PC-9 (cell line): ENCODE results near the gene BASP1. TPM values are rescaled to one million over a fixed set of nuclear protein-coding genes. Genes with fewer than 3 reads are reported as not detected.

Experiments used
- BruUV-seq: library from RNA; stranded (reverse); fragments of 400-500 nt; replicated peaks from 2 replicates; lab custom pipeline; 2021; lab: Mats Ljungman, UMichigan
- CTCF ChIA-PET: fragments of 300-600 bp; sonication (Branson Sonifier 250); formaldehyde crosslinking; loops from one replicate; lab custom pipeline; 2022; ENCODE audit warnings: antibody characterized with exemption; lab: Charles Lee
- POLR2A ChIA-PET: fragments of 300-600 bp; sonication (Branson Sonifier 250); formaldehyde crosslinking; loops from one replicate; lab custom pipeline; 2022; ENCODE audit warnings: antibody characterized with exemption; ENCODE audit not compliant: unreplicated experiment; lab: Charles Lee
- DNase-seq, 2 experiments: peaks; one replicate each; pipeline versions ENCODE4 v3.0.0 to v3.0.0-alpha.2; 2015 to 2022; ENCODE audit warnings: mixed read lengths in 1 of 2
- H2AFZ ChIP-seq: fragments of 200-600 bp; sonication (generic); 2 replicates; pipeline ENCODE4 v1.8.1; 2017; ENCODE audit warnings: antibody characterized with exemption
- H3F3A ChIP-seq: fragments of 200-600 bp; sonication (generic); 2 replicates; pipeline ENCODE4 v1.8.1; 2017; ENCODE audit warnings: antibody characterized with exemption, mild to moderate bottlenecking, low read depth; ENCODE audit not compliant: insufficient read depth
- H3K27ac ChIP-seq: fragments of 200-600 bp; sonication (generic); 2 replicates; pipeline ENCODE4 v1.6.1; 2016; ENCODE audit warnings: mixed run types
- H3K27me3 ChIP-seq: fragments of 200-600 bp; sonication (generic); 2 replicates; pipeline ENCODE4 v1.6.1; 2016; ENCODE audit warnings: low read depth, mixed run types; ENCODE audit not compliant: insufficient read depth
- H3K36me3 ChIP-seq: fragments of 200-600 bp; sonication (generic); 2 replicates; pipeline ENCODE4 v1.6.1; 2016; ENCODE audit warnings: low read depth, mixed run types
- H3K4me1 ChIP-seq: fragments of 200-600 bp; sonication (generic); replicated peaks from 2 replicates; pipeline ENCODE4 v1.6.1; 2016; ENCODE audit warnings: mixed run types; ENCODE audit not compliant: insufficient read depth
- H3K4me2 ChIP-seq: fragments of 200-600 bp; sonication (generic); 2 replicates; pipeline ENCODE4 v1.6.1; 2017; ENCODE audit warnings: mixed run types
- H3K4me3 ChIP-seq: fragments of 200-600 bp; sonication (generic); 2 replicates; pipeline ENCODE4 v1.6.1; 2016; ENCODE audit warnings: mixed run types
- H3K79me2 ChIP-seq: fragments of 200-600 bp; sonication (generic); 2 replicates; pipeline ENCODE4 v1.6.1; 2017; ENCODE audit warnings: low read depth, mixed run types
- H3K9me2 ChIP-seq: fragments of 200-600 bp; sonication (generic); 2 replicates; pipeline ENCODE4 v1.8.1; 2017; ENCODE audit warnings: mild to moderate bottlenecking; ENCODE audit not compliant: insufficient read depth
- H3K9me3 ChIP-seq: fragments of 200-600 bp; sonication (generic); 2 replicates; pipeline ENCODE4 v1.8.1; 2016; ENCODE audit warnings: low read depth; ENCODE audit not compliant: insufficient read depth
- H4K20me1 ChIP-seq: fragments of 200-600 bp; sonication (generic); 2 replicates; pipeline ENCODE4 v1.8.1; 2017; ENCODE audit not compliant: insufficient read depth
- CTCF ChIP-seq: fragments of 200-600 bp; sonication (generic); conservative IDR thresholded peaks from 2 replicates; pipeline ENCODE4 v1.6.1; 2017; ENCODE audit warnings: mixed run types, antibody characterized with exemption, mild to moderate bottlenecking, moderate library complexity
- EZH2 ChIP-seq: fragments of 200-600 bp; sonication (generic); IDR thresholded peaks from 2 replicates; pipeline ENCODE4 v1.8.0; 2017; ENCODE audit warnings: antibody characterized with exemption, low read depth
- intact Hi-C: fragments of 100-400 bp; cut with micrococcal nuclease; formaldehyde crosslinking; loops from one replicate; pipeline ENCODE4 v1.10.0; 2022; ENCODE audit not compliant: unreplicated experiment
- total RNA-seq: library from RNA; stranded (reverse); gene quantifications from 2 replicates; pipeline ENCODE4 v1.2.3, GENCODE V29; 2021

BASP1 gene
- total RNA-seq, 1 experiment from 2014 or later = not detected

DNA sequence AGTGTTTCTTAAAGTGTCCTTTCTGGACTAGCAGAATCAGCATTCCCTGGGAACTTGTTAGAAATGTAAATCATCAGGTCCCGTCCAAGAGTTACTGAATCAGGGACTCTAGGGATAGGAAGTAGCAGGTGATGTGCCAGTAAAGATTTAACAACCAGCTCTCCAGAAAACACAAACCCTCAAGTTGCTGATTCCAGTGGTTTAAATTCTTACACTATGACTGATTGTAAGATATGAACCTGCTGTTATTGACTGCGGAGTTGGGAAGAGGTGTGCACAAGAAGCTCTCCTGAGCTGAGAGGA, 39.1 kb upstream of the BASP1 start:
- intact Hi-C loops = no loop called here
- H2AFZ ChIP-seq = no peak overlapping the region
- no peaks in the 10 kb centered on the region for H4K20me1 ChIP-seq
- no peaks in the 10 kb centered on the region for H3K9me3 ChIP-seq
- peaks cover 6% of the 10 kb centered on the region; the same call in 1 of the 2 replicates for H3K4me1 ChIP-seq
- no peak overlapping the region for H3K4me3 ChIP-seq
- TF ChIP-seq EZH2 (no peak), CTCF (no peak)
- CTCF ChIA-PET = no interaction called here
- no peak overlapping the region for H3K27ac ChIP-seq
- BruUV-seq = no TSS peak
- H3K4me2 ChIP-seq = no peak overlapping the region
- no peaks in the 10 kb centered on the region for H3K27me3 ChIP-seq
- no peaks in the 10 kb centered on the region for H3K9me2 ChIP-seq
- H3F3A ChIP-seq = peaks cover 8% of the 10 kb centered on the region
- POLR2A ChIA-PET = interaction anchor here (0.6 kb wide), 1 partner anchor 498 kb away, joined by 3 read pairs; no protein-coding TSS in a partner anchor
- DNase-seq = no peak
- no peaks in the 10 kb centered on the region for H3K36me3 ChIP-seq
- H3K79me2 ChIP-seq = no peaks in the 10 kb centered on the region

GRCh38 chr5:17180330-17180843, 37.0 kb upstream of the BASP1 start:
- intact Hi-C loops = loop anchor here (10.0 kb wide), 1 partner anchor 166 kb away; no protein-coding TSS in a partner anchor
- no TSS peak for BruUV-seq
- ChIA-PET CTCF (interaction anchor here (1.4 kb wide), 1 partner anchor 48 kb away, joined by 5 read pairs; no protein-coding TSS in a partner anchor), POLR2A (no interaction called here)
- Histone ChIP-seq H3K4me3 (no peak overlapping the region), H3K79me2 (no peaks in the 10 kb centered on the region), H3K4me2 (peak overlapping the region; percentile 18; the same call in 1 of the 2 replicates), H3K4me1 (peaks cover 6% of the 10 kb centered on the region; the same call in 1 of the 2 replicates), H4K20me1 (no peaks in the 10 kb centered on the region), H2AFZ (no peak overlapping the region), H3K27ac (no peak overlapping the region; the same call in 1 of the 2 replicates), H3K9me2 (no peaks in the 10 kb centered on the region), H3K27me3 (no peaks in the 10 kb centered on the region), H3F3A (peaks cover 8% of the 10 kb centered on the region), H3K9me3 (no peaks in the 10 kb centered on the region), H3K36me3 (no peaks in the 10 kb centered on the region)
- DNase-seq = no peak
- TF ChIP-seq EZH2 (no peak), CTCF (no peak)

DNA sequence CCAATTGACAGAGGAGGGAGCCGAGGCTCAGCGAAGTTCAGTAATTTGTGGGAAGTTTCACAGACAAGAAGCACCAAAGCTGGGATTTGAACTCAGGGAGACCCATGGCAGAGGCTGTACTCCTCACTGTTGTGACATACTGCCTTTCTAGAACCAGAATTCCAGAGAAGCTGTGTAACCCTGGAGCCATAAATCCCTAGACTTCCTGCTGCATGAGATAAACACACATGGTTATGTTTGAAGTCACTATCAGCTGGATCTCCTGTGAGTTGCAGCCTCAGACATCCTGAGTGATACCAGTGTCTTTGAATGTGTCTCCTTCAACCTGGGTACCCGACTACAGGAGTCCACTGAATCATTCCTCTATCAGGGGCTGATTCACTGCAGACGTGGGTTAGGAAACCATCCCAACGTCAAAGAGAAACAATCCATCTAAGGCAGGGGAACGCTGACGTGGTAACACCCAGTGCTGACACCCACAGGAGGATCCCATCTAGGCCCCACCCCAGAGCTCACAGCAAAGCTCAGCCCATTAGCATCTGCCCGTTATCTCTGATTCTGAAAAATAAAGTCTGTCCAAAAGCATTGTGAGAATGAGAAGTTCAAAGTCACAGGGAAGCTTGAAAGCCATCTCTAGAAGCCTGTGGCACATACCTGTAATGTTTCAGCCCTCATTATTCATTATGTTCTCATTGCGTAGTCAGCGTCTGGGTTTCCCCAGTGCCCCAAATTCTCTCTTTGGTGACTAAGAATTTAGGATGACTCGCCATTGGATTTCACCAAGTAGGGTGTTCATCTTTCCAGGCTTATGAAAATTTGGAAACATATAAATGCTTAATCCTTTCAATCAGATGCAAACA, 36.3 kb upstream of the BASP1 start:
- no peaks in the 10 kb centered on the region for H3K79me2 ChIP-seq
- TF ChIP-seq CTCF = no peak
- no peak for TF ChIP-seq EZH2
- no TSS peak for BruUV-seq
- no peaks in the 10 kb centered on the region for H3K36me3 ChIP-seq
- DNase-seq = peak; percentile 51 to 74
- intact Hi-C loops = loop anchor here (10.0 kb wide), 1 partner anchor 166 kb away; no protein-coding TSS in a partner anchor
- CTCF ChIA-PET = interaction anchor here (1.4 kb wide), 1 partner anchor 48 kb away, joined by 5 read pairs; no protein-coding TSS in a partner anchor
- H2AFZ ChIP-seq = no peak overlapping the region
- H3K9me3 ChIP-seq = no peaks in the 10 kb centered on the region
- no peaks in the 10 kb centered on the region for H4K20me1 ChIP-seq
- H3K4me2 ChIP-seq = peak overlapping the region; percentile 18
- H3K9me2 ChIP-seq = no peaks in the 10 kb centered on the region
- H3K4me3 ChIP-seq = no peak overlapping the region
- POLR2A ChIA-PET = interaction anchor here (0.6 kb wide), 1 partner anchor 38 kb away, joined by 4 read pairs; no protein-coding TSS in a partner anchor
- H3K4me1 ChIP-seq = peaks cover 6% of the 10 kb centered on the region; the same call in 1 of the 2 replicates
- peak overlapping the region; percentile 5; the same call in 1 of the 2 replicates for H3K27ac ChIP-seq
- peaks cover 8% of the 10 kb centered on the region for H3F3A ChIP-seq
- no peaks in the 10 kb centered on the region for H3K27me3 ChIP-seq
